NCI-H1048 (cell line): ENCODE results near the gene KIF3B.
"Not testable (repeated sequence)": the region's sequence is repeated elsewhere in the genome, so short reads cannot be mapped to it uniquely, and the experiment has no call there.

ENCODE experiments used
- DNase-seq: peaks from one replicate; lab custom pipeline; 2025; lab: John Stamatoyannopoulos, UW

Gene KIF3B

GRCh38 chr20:32248043-32248442, 29.4 kb upstream of the KIF3B start:
- DNase-seq: no peak

GRCh38 chr20:32249030-32249738, 28.3 kb upstream of the KIF3B start:
- no peak for DNase-seq

GRCh38 chr20:32251470-32251869, 26.0 kb upstream of the KIF3B start:
- no peak for DNase-seq

GRCh38 chr20:32252189-32252588, 25.3 kb upstream of the KIF3B start:
- DNase-seq: no peak

- DNase-seq: not testable (repeated sequence)
Observed at GRCh38 chr20:32260973-32261372, 16.5 kb upstream of the KIF3B start.

- no peak for DNase-seq
Observed at GRCh38 chr20:32261644-32262043, 15.8 kb upstream of the KIF3B start.

GRCh38 chr20:32263398-32263954, 14.0 kb upstream of the KIF3B start:
- no peak for DNase-seq

- DNase-seq: no peak
Observed at GRCh38 chr20:32271620-32272019, 5.8 kb upstream of the KIF3B start.

GRCh38 chr20:32274359-32274758, 3.1 kb upstream of the KIF3B start:
- DNase-seq: no peak

GRCh38 chr20:32275163-32275562, 2.3 kb upstream of the KIF3B start:
- DNase-seq: not testable (repeated sequence)

- no peak for DNase-seq
Observed at GRCh38 chr20:32278199-32278643, 770 bp downstream of the KIF3B start.

GRCh38 chr20:32281711-32282110, 4.3 kb downstream of the KIF3B start:
- no peak for DNase-seq

GRCh38 chr20:32282461-32282860, 5.0 kb downstream of the KIF3B start:
- no peak for DNase-seq

- DNase-seq: no peak
Observed at GRCh38 chr20:32285082-32285620, 7.7 kb downstream of the KIF3B start.

- DNase-seq: no peak
Observed at GRCh38 chr20:32285621-32286371, 8.3 kb downstream of the KIF3B start.

GRCh38 chr20:32287231-32287638, 9.8 kb downstream of the KIF3B start:
- DNase-seq: no peak

GRCh38 chr20:32288225-32288849, 10.9 kb downstream of the KIF3B start:
- no peak for DNase-seq

GRCh38 chr20:32289299-32289660, 11.8 kb downstream of the KIF3B start:
- DNase-seq: not testable (repeated sequence)

- no peak for DNase-seq
Observed at GRCh38 chr20:32289661-32290431, 12.4 kb downstream of the KIF3B start.

- no peak for DNase-seq
Observed at GRCh38 chr20:32291166-32291565, 13.7 kb downstream of the KIF3B start.

- no peak for DNase-seq
Observed at GRCh38 chr20:32292548-32292947, 15.1 kb downstream of the KIF3B start.

GRCh38 chr20:32294071-32294470, 16.6 kb downstream of the KIF3B start:
- DNase-seq: no peak
